Measurements from ENCODE around the gene HGFAC.
"Not testable (repeated sequence)": the region's sequence is repeated elsewhere in the genome, so short reads cannot be mapped to it uniquely, and the experiment has no call there.

HGFAC gene

GRCh38 chr4:3442460-3442958 lies 741 bp downstream of the HGFAC start:
- no peak for DNase-seq (ENCODE audit: low read depth, low spot score)

GRCh38 chr4:3442959-3443749 lies 1.4 kb downstream of the HGFAC start:
- no peak for DNase-seq (ENCODE audit: low read depth, low spot score)

GRCh38 chr4:3443750-3444309 lies 2.1 kb downstream of the HGFAC start:
- DNase-seq (ENCODE audit: low read depth, low spot score): no peak

GRCh38 chr4:3444351-3445110 lies 2.8 kb downstream of the HGFAC start:
- no peak for DNase-seq (ENCODE audit: low read depth, low spot score)

GRCh38 chr4:3445111-3445820 lies 3.5 kb downstream of the HGFAC start:
- DNase-seq (ENCODE audit: low read depth, low spot score): no peak

GRCh38 chr4:3445829-3446545 lies 4.2 kb downstream of the HGFAC start:
- no peak for DNase-seq (ENCODE audit: low read depth, low spot score)

GRCh38 chr4:3446631-3447320 lies 5.0 kb downstream of the HGFAC start:
- no peak for DNase-seq (ENCODE audit: low read depth, low spot score)

GRCh38 chr4:3447431-3448395 lies 5.9 kb downstream of the HGFAC start:
- DNase-seq (ENCODE audit: low read depth, low spot score): no peak

GRCh38 chr4:3449047-3449573 lies 7.3 kb downstream of the HGFAC start:
- no peak for DNase-seq (ENCODE audit: low read depth, low spot score)

- no peak for DNase-seq (ENCODE audit: low read depth, low spot score)
These were observed 8.1 kb downstream of the HGFAC start for GRCh38 chr4:3449574-3450534.

- no peak for DNase-seq (ENCODE audit: low read depth, low spot score)
These were observed 8.9 kb downstream of the HGFAC start for GRCh38 chr4:3450643-3451042.

GRCh38 chr4:3451956-3452355 lies 10.2 kb downstream of the HGFAC start:
- DNase-seq (ENCODE audit: low read depth, low spot score): no peak

- DNase-seq (ENCODE audit: low read depth, low spot score): no peak
These were observed 10.6 kb downstream of the HGFAC start for GRCh38 chr4:3452376-3452775.

GRCh38 chr4:3455596-3455995 lies 13.8 kb downstream of the HGFAC start:
- DNase-seq (ENCODE audit: low read depth, low spot score): not testable (repeated sequence)

GRCh38 chr4:3458371-3458770 lies 16.6 kb downstream of the HGFAC start:
- DNase-seq (ENCODE audit: low read depth, low spot score): no peak

GRCh38 chr4:3459156-3459555 lies 17.4 kb downstream of the HGFAC start:
- not testable (repeated sequence) for DNase-seq (ENCODE audit: low read depth, low spot score)

GRCh38 chr4:3460926-3461325 lies 19.2 kb downstream of the HGFAC start:
- no peak for DNase-seq (ENCODE audit: low read depth, low spot score)
